Measurements from ENCODE around the gene RNF168. TPM values are rescaled to one million over a fixed set of nuclear protein-coding genes. Genes with fewer than 3 reads are reported as not detected.
"Not testable (repeated sequence)": the region's sequence is repeated elsewhere in the genome, so short reads cannot be mapped to it uniquely, and the experiment has no call there.

The RNF168 gene
- total and polyA plus RNA-seq, 10 donors: 3.4 to 28.3 (median 22.9) TPM

- intact Hi-C loops (cut with DNase I; ENCODE audit: low total_unique reads): no loop called here
- H3K4me1 ChIP-seq: peaks cover 0 to 15% (median 3%) of the 10 kb centered on the region in 6 donors
- no peak overlapping the region for H3K27ac ChIP-seq
- peaks cover 4 to 31% (median 28%) of the 10 kb centered on the region in 8 donors for H3K9me3 ChIP-seq
- DNase-seq: no peak
- TF ChIP-seq CTCF (IDR thresholded peaks at IDR 0.05 in 8 of 11, conservative IDR thresholded peaks at IDR 0.05 in 3 of 11): no peak
- TF ChIP-seq POLR2A (IDR thresholded peaks at IDR 0.05): no peak
- TF ChIP-seq POLR2AphosphoS5 (IDR thresholded peaks at IDR 0.05): no peak
- peaks cover 0 to 8% (median 0%) of the 10 kb centered on the region in 7 donors for H3K27me3 ChIP-seq (replicated peaks in 1 of 7)
- H3K36me3 ChIP-seq: no peaks in the 10 kb centered on the region
- H3K4me3 ChIP-seq: no peak overlapping the region
- 71 to 90% (median 82%) methylated on average over 4 of the region's 4 CpGs for WGBS, 5 donors
Observed at GRCh38 chr3:196525141-196525540, 21.6 kb upstream of the RNF168 start.

GRCh38 chr3:196524527-196524926 is 21.0 kb upstream of the RNF168 start:
- no peak for DNase-seq
- 49 to 69% (median 64%) methylated on average over 5 of the region's 5 CpGs for WGBS, 5 donors
- Histone ChIP-seq H3K27me3 (replicated peaks in 1 of 7) (peaks cover 0 to 8% (median 0%) of the 10 kb centered on the region in 7 donors), H3K9me3 (peaks cover 10 to 38% (median 34%) of the 10 kb centered on the region in 8 donors), H3K36me3 (no peaks in the 10 kb centered on the region), H3K27ac (no peak overlapping the region), H3K4me1 (peaks cover 0 to 15% (median 3%) of the 10 kb centered on the region in 6 donors), H3K4me3 (no peak overlapping the region)
- intact Hi-C loops (cut with DNase I; ENCODE audit: low total_unique reads): loop anchor here (5.0 kb wide), 1 partner anchor 272 kb away; no protein-coding TSS in a partner anchor
- no peak for TF ChIP-seq CTCF (IDR thresholded peaks at IDR 0.05 in 8 of 11, conservative IDR thresholded peaks at IDR 0.05 in 3 of 11)
- no peak for TF ChIP-seq POLR2AphosphoS5 (IDR thresholded peaks at IDR 0.05)
- no peak for TF ChIP-seq POLR2A (IDR thresholded peaks at IDR 0.05)

- peaks cover 0 to 8% (median 0%) of the 10 kb centered on the region in 7 donors for H3K27me3 ChIP-seq (replicated peaks in 1 of 7)
- intact Hi-C loops (cut with DNase I; ENCODE audit: low total_unique reads): loop anchor here (5.0 kb wide), 1 partner anchor 272 kb away; no protein-coding TSS in a partner anchor
- peaks cover 0 to 10% (median 2%) of the 10 kb centered on the region in 6 donors for H3K4me1 ChIP-seq
- TF ChIP-seq CTCF (IDR thresholded peaks at IDR 0.05 in 8 of 11, conservative IDR thresholded peaks at IDR 0.05 in 3 of 11) (no peak), POLR2A (IDR thresholded peaks at IDR 0.05) (no peak), POLR2AphosphoS5 (IDR thresholded peaks at IDR 0.05) (no peak)
- no peak overlapping the region for H3K27ac ChIP-seq
- 91 to 98% (median 94%) methylated on average over 4 of the region's 4 CpGs for WGBS, 5 donors
- H3K36me3 ChIP-seq: no peaks in the 10 kb centered on the region
- DNase-seq: no peak
- no peak overlapping the region for H3K4me3 ChIP-seq
- peaks cover 15 to 44% (median 41%) of the 10 kb centered on the region in 8 donors for H3K9me3 ChIP-seq
Observed at GRCh38 chr3:196523841-196524240, 20.3 kb upstream of the RNF168 start.

- WGBS, 5 donors: 83 to 95% (median 90%) methylated on average over 12 of the region's 12 CpGs
- DNase-seq; H3K4me3 ChIP-seq; H3K27ac ChIP-seq; H3K27me3 ChIP-seq (replicated peaks in 1 of 7); H3K4me1 ChIP-seq; H3K36me3 ChIP-seq: not testable (repeated sequence)
- peaks cover 15 to 70% (median 66%) of the 10 kb centered on the region in 8 donors for H3K9me3 ChIP-seq
- intact Hi-C loops (cut with DNase I; ENCODE audit: low total_unique reads): loop anchor here (5.0 kb wide), 1 partner anchor 269 kb away; no protein-coding TSS in a partner anchor
Observed at GRCh38 chr3:196521291-196521690, 17.7 kb upstream of the RNF168 start.
